Uterus (tissue), 2 donors: ENCODE measurements around the gene PCED1B.

Experiments
- POLR2A ChIP-seq, 2 donors: fragments of 450-650 bp; IDR thresholded peaks; one replicate each; pipeline ENCODE4 v1.6.1; 2016; ENCODE audit warnings: antibody characterized with exemption in 2 of 2, mild to moderate bottlenecking in 1 of 2, moderate library complexity in 1 of 2
- TF ChIP-seq, protein P1 (sequence below), 4 experiments: fragments of 200-600 bp in 2 of 4; fragments of 450-650 bp in 2 of 4; sonication (generic) in 2 of 4; IDR thresholded peaks; one replicate each; pipeline ENCODE4 v1.5.1; 2016 to 2019; ENCODE audit warnings: antibody characterized with exemption in 4 of 4, mild to moderate bottlenecking in 2 of 4, moderate library complexity in 1 of 4

DNA sequence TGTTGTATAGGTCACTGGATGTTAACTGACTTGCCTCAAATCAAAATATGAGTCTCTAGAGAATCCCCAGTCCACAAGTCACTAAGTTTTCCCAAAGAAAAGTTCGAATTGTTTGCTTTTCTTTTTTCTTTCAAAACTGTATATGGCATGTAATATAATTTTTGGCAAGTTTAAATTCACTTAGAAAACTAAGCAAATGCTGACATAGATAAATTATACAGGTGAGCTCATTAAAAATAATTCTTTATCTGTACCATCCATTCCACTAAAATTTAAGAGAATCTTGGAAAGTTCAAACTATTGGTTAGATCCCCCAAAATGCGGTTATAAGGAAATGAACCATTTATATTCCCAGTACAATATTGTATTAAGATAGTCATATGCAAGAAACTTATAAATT, 145.9 kb downstream of the PCED1B start:
- TF ChIP-seq, protein P1, sequence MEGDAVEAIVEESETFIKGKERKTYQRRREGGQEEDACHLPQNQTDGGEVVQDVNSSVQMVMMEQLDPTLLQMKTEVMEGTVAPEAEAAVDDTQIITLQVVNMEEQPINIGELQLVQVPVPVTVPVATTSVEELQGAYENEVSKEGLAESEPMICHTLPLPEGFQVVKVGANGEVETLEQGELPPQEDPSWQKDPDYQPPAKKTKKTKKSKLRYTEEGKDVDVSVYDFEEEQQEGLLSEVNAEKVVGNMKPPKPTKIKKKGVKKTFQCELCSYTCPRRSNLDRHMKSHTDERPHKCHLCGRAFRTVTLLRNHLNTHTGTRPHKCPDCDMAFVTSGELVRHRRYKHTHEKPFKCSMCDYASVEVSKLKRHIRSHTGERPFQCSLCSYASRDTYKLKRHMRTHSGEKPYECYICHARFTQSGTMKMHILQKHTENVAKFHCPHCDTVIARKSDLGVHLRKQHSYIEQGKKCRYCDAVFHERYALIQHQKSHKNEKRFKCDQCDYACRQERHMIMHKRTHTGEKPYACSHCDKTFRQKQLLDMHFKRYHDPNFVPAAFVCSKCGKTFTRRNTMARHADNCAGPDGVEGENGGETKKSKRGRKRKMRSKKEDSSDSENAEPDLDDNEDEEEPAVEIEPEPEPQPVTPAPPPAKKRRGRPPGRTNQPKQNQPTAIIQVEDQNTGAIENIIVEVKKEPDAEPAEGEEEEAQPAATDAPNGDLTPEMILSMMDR (IDR thresholded peaks at IDR 0.05) = no peak
- no peak for TF ChIP-seq POLR2A (IDR thresholded peaks at IDR 0.05)
